WTC11 (cell line): ENCODE data around the gene KCNIP1. TPM values are rescaled to one million over a fixed set of nuclear protein-coding genes. Genes with fewer than 3 reads are reported as not detected.
A peak's percentile ranks its signal among the peaks of the same experiment; 100 is the strongest.
"Not testable (repeated sequence)": the region's sequence is repeated elsewhere in the genome, so short reads cannot be mapped to it uniquely, and the experiment has no call there.

Experiments used
- ATAC-seq: fragments of 200-7000 bp; cut with Tn5 transposase; 2 replicates; pipeline ENCODE4 v1.10.0; 2021; ENCODE audit warnings: mild to moderate bottlenecking, moderate library complexity
- CTCF ChIA-PET: fragments of 300-600 bp; sonication (Branson Sonifier 250); formaldehyde crosslinking; loops from one replicate; lab custom pipeline; 2021; ENCODE audit warnings: antibody characterized with exemption; lab: Charles Lee
- POLR2A ChIA-PET: fragments of 350-600 bp; sonication (Branson Sonifier 250); formaldehyde crosslinking; loops from one replicate; lab custom pipeline; 2021; ENCODE audit warnings: antibody characterized with exemption; lab: Charles Lee
- DNase-seq: peaks from one replicate; pipeline ENCODE4 v3.0.0; 2021; ENCODE audit warnings: low spot score
- H3K27ac Mint-ChIP-seq: 2 replicates; pipeline ENCODE4 v1.8.0; 2021; ENCODE audit warnings: mixed read lengths
- H3K27me3 Mint-ChIP-seq: 2 replicates; pipeline ENCODE4 v1.8.0; 2021; ENCODE audit warnings: low read depth, mild to moderate bottlenecking, moderate library complexity, mixed read lengths
- H3K36me3 Mint-ChIP-seq: 2 replicates; pipeline ENCODE4 v1.8.0; 2021; ENCODE audit warnings: mixed read lengths
- H3K4me1 Mint-ChIP-seq: 2 replicates; pipeline ENCODE4 v1.8.0; 2022; ENCODE audit warnings: mixed read lengths
- H3K4me3 Mint-ChIP-seq: 2 replicates; pipeline ENCODE4 v1.8.0; 2021; ENCODE audit warnings: mild to moderate bottlenecking, moderate library complexity, mixed read lengths
- H3K9me3 Mint-ChIP-seq: 2 replicates; pipeline ENCODE4 v1.8.0; 2021; ENCODE audit warnings: mixed read lengths
- AFF4 ChIP-seq: sonication (generic); formaldehyde crosslinking; IDR thresholded peaks from 2 replicates; pipeline ENCODE4 v1.8.1; 2023; ENCODE audit warnings: mild to moderate bottlenecking, missing genetic modification reagents, borderline replicate concordance
- CDX4 ChIP-seq: fragments of 250-450 bp; sonication (Bioruptor Pico); IDR thresholded peaks from 2 replicates; pipeline ENCODE4 v1.9.0; 2021; ENCODE audit warnings: moderate library complexity, mild to moderate bottlenecking, inconsistent platforms, borderline replicate concordance
- ELF4 ChIP-seq: sonication (generic); formaldehyde crosslinking; IDR thresholded peaks from 2 replicates; pipeline ENCODE4 v1.8.1; 2022; ENCODE audit warnings: low read depth, mild to moderate bottlenecking, moderate library complexity, missing genetic modification reagents
- FOXP1 ChIP-seq: sonication (generic); formaldehyde crosslinking; IDR thresholded peaks from 2 replicates; pipeline ENCODE4 v1.8.0; 2022; ENCODE audit warnings: missing genetic modification reagents, mild to moderate bottlenecking, moderate library complexity, borderline replicate concordance
- GABPB1 ChIP-seq: sonication (generic); formaldehyde crosslinking; IDR thresholded peaks from 2 replicates; pipeline ENCODE4 v1.8.1; 2023; ENCODE audit warnings: mild to moderate bottlenecking, missing genetic modification reagents
- IRF1 ChIP-seq: sonication (generic); formaldehyde crosslinking; IDR thresholded peaks from 2 replicates; pipeline ENCODE4 v1.8.0; 2023; ENCODE audit warnings: missing genetic modification reagents
- MAX ChIP-seq: sonication (generic); formaldehyde crosslinking; IDR thresholded peaks from 2 replicates; pipeline ENCODE4 v1.8.0; 2022; ENCODE audit warnings: mild to moderate bottlenecking, missing genetic modification reagents
- MYBL2 ChIP-seq: sonication (generic); formaldehyde crosslinking; IDR thresholded peaks from 2 replicates; pipeline ENCODE4 v1.8.1; 2023; ENCODE audit warnings: mild to moderate bottlenecking, moderate library complexity, missing genetic modification reagents
- NFATC4 ChIP-seq: fragments of 250-450 bp; sonication (Bioruptor Pico); IDR thresholded peaks from 2 replicates; pipeline ENCODE4 v1.9.0; 2021; ENCODE audit warnings: mild to moderate bottlenecking
- NFE2L1 ChIP-seq: sonication (generic); formaldehyde crosslinking; IDR thresholded peaks from 2 replicates; pipeline ENCODE4 v1.8.1; 2023; ENCODE audit warnings: missing genetic modification reagents
- RORB ChIP-seq: fragments of 250-450 bp; sonication (Bioruptor Pico); IDR thresholded peaks from 2 replicates; pipeline ENCODE4 v1.9.0; 2021; ENCODE audit warnings: mild to moderate bottlenecking
- SMAD3 ChIP-seq: sonication (generic); formaldehyde crosslinking; IDR thresholded peaks from 2 replicates; pipeline ENCODE4 v1.8.0; 2022; ENCODE audit warnings: missing genetic modification reagents, mild to moderate bottlenecking, borderline replicate concordance
- ZNF121 ChIP-seq: sonication (generic); formaldehyde crosslinking; IDR thresholded peaks from 2 replicates; pipeline ENCODE4 v1.8.0; 2023; ENCODE audit warnings: missing genetic modification reagents
- ZNF232 ChIP-seq: sonication (generic); formaldehyde crosslinking; IDR thresholded peaks from 2 replicates; pipeline ENCODE4 v1.8.0; 2022; ENCODE audit warnings: mild to moderate bottlenecking, missing genetic modification reagents
- ZNF263 ChIP-seq: sonication (generic); formaldehyde crosslinking; IDR thresholded peaks from 2 replicates; pipeline ENCODE4 v1.8.1; 2022; ENCODE audit warnings: low read depth, mild to moderate bottlenecking, moderate library complexity, missing genetic modification reagents
- ZNF512 ChIP-seq: sonication (generic); formaldehyde crosslinking; IDR thresholded peaks from 2 replicates; pipeline ENCODE4 v1.8.1; 2022; ENCODE audit warnings: missing genetic modification reagents, borderline replicate concordance
- ZNF671 ChIP-seq: fragments of 250-450 bp; sonication (Bioruptor Pico); IDR thresholded peaks from 2 replicates; pipeline ENCODE4 v1.8.0; 2021; ENCODE audit warnings: mild to moderate bottlenecking
- total RNA-seq: library from RNA; stranded (reverse); gene quantifications from 3 replicates; pipeline ENCODE4 v1.2.3, GENCODE V29; 2021

The KCNIP1 gene
- total RNA-seq, 1 experiment from 2014 or later = 0.59 TPM

GRCh38 chr5:170752257-170753215 lies 248.7 kb downstream of the KCNIP1 start:
- TF ChIP-seq NFE2L1 (CRISPR knock-in tag) = no peak
- peak; percentile 28; the same call in 1 of the 2 replicates for TF ChIP-seq FOXP1 (CRISPR knock-in tag)
- peaks cover 34% of the 10 kb centered on the region for H3K36me3 Mint-ChIP-seq
- ATAC-seq = no peak

GRCh38 chr5:170753311-170753710 lies 249.5 kb downstream of the KCNIP1 start:
- Mint-ChIP-seq H3K4me1 (peaks cover 46% of the 10 kb centered on the region), H3K4me3 (no peak overlapping the region), H3K36me3 (peaks cover 29% of the 10 kb centered on the region), H3K27ac (no peak overlapping the region), H3K9me3 (peaks cover 8% of the 10 kb centered on the region; the same call in 1 of the 2 replicates), H3K27me3 (peaks cover 18% of the 10 kb centered on the region)
- TF ChIP-seq CDX4 (CRISPR knock-in tag) (no peak), SMAD3 (CRISPR knock-in tag) (no peak), MAX (CRISPR knock-in tag) (no peak), IRF1 (CRISPR knock-in tag) (no peak), ZNF263 (CRISPR knock-in tag) (no peak), ZNF512 (CRISPR knock-in tag) (no peak), ZNF232 (no peak), NFATC4 (CRISPR knock-in tag) (no peak), GABPB1 (CRISPR knock-in tag) (no peak), MYBL2 (CRISPR knock-in tag) (no peak), ELF4 (no peak), AFF4 (CRISPR knock-in tag) (no peak), RORB (CRISPR knock-in tag) (no peak), ZNF121 (CRISPR knock-in tag) (no peak), ZNF671 (CRISPR knock-in tag) (no peak)
- CTCF ChIA-PET = no interaction called here
- DNase-seq (no peak), ATAC-seq (no peak)
- POLR2A ChIA-PET = no interaction called here

More at GRCh38 chr5:170752257-170753215, 248.7 kb downstream of the KCNIP1 start:
- no peak overlapping the region for H3K4me3 Mint-ChIP-seq
- H3K9me3 Mint-ChIP-seq = peaks cover 8% of the 10 kb centered on the region; the same call in 1 of the 2 replicates
- CTCF ChIA-PET = interaction anchor here (1.2 kb wide), 1 partner anchor 119 kb away, joined by 5 read pairs; no protein-coding TSS in a partner anchor
- POLR2A ChIA-PET = no interaction called here
- peaks cover 46% of the 10 kb centered on the region for H3K4me1 Mint-ChIP-seq
- DNase-seq = no peak
- peaks cover 21% of the 10 kb centered on the region for H3K27me3 Mint-ChIP-seq
- peak overlapping the region; percentile 41 for H3K27ac Mint-ChIP-seq

GRCh38 chr5:170754508-170754907 lies 250.7 kb downstream of the KCNIP1 start:
- CTCF ChIA-PET, POLR2A ChIA-PET, ATAC-seq, DNase-seq, H3K4me3 Mint-ChIP-seq, H3K27ac Mint-ChIP-seq: not testable (repeated sequence)
- Mint-ChIP-seq H3K4me1 (peaks cover 41% of the 10 kb centered on the region), H3K36me3 (peaks cover 32% of the 10 kb centered on the region), H3K27me3 (peaks cover 11% of the 10 kb centered on the region), H3K9me3 (peaks cover 14% of the 10 kb centered on the region)
